ENCODE results near the gene SPSB1.

SPSB1 gene

GRCh38 chr1:9246841-9247785 is 45.6 kb upstream of the SPSB1 start:
- Histone ChIP-seq H3K4me1 (ENCODE audit: insufficient read depth, insufficient read length) (peaks cover 21% of the 10 kb centered on the region), H3K9me3 (ENCODE audit: insufficient read depth, low read length) (no peaks in the 10 kb centered on the region), H3K4me3 (ENCODE audit: insufficient read length, low read depth) (no peak overlapping the region), H3K36me3 (ENCODE audit: insufficient read depth, insufficient read length, low read length) (no peaks in the 10 kb centered on the region), H3K9ac (ENCODE audit: insufficient read length, low read depth) (no peak overlapping the region), H3K27me3 (ENCODE audit: insufficient read depth, insufficient read length) (no peaks in the 10 kb centered on the region)
- DNase-seq (ENCODE audit: low read depth, low spot score), result no peak
- TF ChIP-seq YY1 (IDR thresholded peaks at IDR 0.05; ENCODE audit: insufficient read depth, insufficient read length) (no peak), ZNF274 (IDR thresholded peaks at IDR 0.05; ENCODE audit: low read depth, low read length) (no peak), SUZ12 (IDR thresholded peaks at IDR 0.05; ENCODE audit: extremely low read depth, insufficient read depth, insufficient read length) (no peak)

DNA sequence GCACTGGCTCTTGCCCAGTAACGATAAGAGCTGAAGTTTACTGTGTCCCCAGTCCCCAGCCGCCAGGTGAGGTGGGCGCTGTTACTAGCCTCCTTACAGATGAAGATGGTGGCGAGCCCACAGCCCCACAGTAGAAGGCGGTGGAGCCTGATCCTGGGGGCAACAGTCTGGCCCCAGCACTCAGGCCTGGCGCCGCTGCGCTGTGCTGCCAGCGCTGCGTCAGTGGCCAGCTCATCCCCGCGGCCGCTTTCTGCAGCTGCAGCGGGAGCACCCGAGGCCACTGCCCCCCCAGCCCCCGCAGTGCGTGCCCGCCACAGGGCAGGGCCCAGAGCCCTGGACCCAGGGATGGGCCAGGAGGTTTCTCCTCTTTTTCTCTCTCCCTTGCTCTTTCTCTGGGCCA is 44.8 kb upstream of the SPSB1 start:
- H3K9ac ChIP-seq (ENCODE audit: insufficient read length, low read depth), result no peak overlapping the region
- H3K9me3 ChIP-seq (ENCODE audit: insufficient read depth, low read length), result no peaks in the 10 kb centered on the region
- no peak overlapping the region for H3K4me3 ChIP-seq (ENCODE audit: insufficient read length, low read depth)
- no peaks in the 10 kb centered on the region for H3K27me3 ChIP-seq (ENCODE audit: insufficient read depth, insufficient read length)
- no peak for DNase-seq (ENCODE audit: low read depth, low spot score)
- H3K4me1 ChIP-seq (ENCODE audit: insufficient read depth, insufficient read length), result peaks cover 17% of the 10 kb centered on the region
- H3K36me3 ChIP-seq (ENCODE audit: insufficient read depth, insufficient read length, low read length), result no peaks in the 10 kb centered on the region
- TF ChIP-seq SUZ12 (IDR thresholded peaks at IDR 0.05; ENCODE audit: extremely low read depth, insufficient read depth, insufficient read length) (no peak), ZNF274 (IDR thresholded peaks at IDR 0.05; ENCODE audit: low read depth, low read length) (no peak), YY1 (IDR thresholded peaks at IDR 0.05; ENCODE audit: insufficient read depth, insufficient read length) (no peak)

DNA sequence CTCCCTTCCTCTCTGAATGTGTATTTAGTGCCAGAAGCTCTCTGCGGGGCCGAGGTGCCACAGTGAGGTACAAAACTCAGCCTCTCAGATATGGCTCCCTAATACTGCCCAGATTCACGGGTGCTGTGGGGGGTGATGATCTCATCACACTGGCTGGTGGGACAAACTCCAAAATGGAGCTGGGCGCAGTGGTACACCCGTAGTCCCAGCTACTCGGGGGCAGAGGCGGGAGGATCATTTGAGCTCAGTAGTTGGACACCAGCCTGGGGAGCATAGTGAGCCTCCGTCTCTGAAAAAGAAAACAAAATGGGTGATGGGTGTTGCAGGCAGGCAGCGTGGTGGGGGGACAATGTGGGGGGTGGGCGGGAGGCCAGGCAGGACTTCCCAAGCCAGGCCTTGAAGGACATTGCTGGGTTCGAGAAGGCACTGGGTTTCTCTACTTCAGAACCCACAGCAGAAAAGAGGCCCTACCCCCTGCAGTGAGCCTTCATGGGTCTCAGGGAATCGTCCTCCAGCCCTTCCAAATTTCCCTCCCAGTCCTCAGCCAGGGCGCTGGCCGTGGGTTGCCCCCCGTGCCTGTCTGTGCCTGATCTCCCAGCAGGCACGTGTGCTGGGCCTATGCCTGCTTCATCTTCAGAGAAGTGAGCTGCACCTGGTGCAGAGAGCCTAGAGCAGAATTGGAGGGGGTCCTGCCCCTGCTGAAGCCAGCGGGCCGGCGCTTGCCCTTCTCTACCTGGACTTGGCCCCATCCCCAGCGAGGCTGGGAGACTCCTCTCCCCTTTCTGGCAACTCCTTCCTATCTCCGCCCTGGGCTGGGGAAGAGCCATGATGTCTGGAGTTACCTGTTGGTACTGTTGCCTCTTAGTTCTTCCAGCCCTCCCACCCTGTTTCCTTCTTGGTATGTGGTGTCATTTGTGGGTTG is 44.1 kb upstream of the SPSB1 start:
- no peak for TF ChIP-seq SUZ12 (IDR thresholded peaks at IDR 0.05; ENCODE audit: extremely low read depth, insufficient read depth, insufficient read length)

GRCh38 chr1:9249263-9249533 is 43.5 kb upstream of the SPSB1 start:
- TF ChIP-seq SUZ12 (IDR thresholded peaks at IDR 0.05; ENCODE audit: extremely low read depth, insufficient read depth, insufficient read length) (no peak), ZNF274 (IDR thresholded peaks at IDR 0.05; ENCODE audit: low read depth, low read length) (no peak), YY1 (IDR thresholded peaks at IDR 0.05; ENCODE audit: insufficient read depth, insufficient read length) (no peak)
- DNase-seq (ENCODE audit: low read depth, low spot score), result no peak
- Histone ChIP-seq H3K9me3 (ENCODE audit: insufficient read depth, low read length) (no peaks in the 10 kb centered on the region), H3K9ac (ENCODE audit: insufficient read length, low read depth) (no peak overlapping the region), H3K4me1 (ENCODE audit: insufficient read depth, insufficient read length) (peaks cover 17% of the 10 kb centered on the region), H3K36me3 (ENCODE audit: insufficient read depth, insufficient read length, low read length) (no peaks in the 10 kb centered on the region), H3K27me3 (ENCODE audit: insufficient read depth, insufficient read length) (no peaks in the 10 kb centered on the region), H3K4me3 (ENCODE audit: insufficient read length, low read depth) (no peak overlapping the region)

More for the DNA sequence above, 44.1 kb upstream of the SPSB1 start:
- no peaks in the 10 kb centered on the region for H3K27me3 ChIP-seq (ENCODE audit: insufficient read depth, insufficient read length)
- H3K36me3 ChIP-seq (ENCODE audit: insufficient read depth, insufficient read length, low read length), result no peaks in the 10 kb centered on the region
- H3K9ac ChIP-seq (ENCODE audit: insufficient read length, low read depth), result peak overlapping the region; percentile 42
- H3K9me3 ChIP-seq (ENCODE audit: insufficient read depth, low read length), result no peaks in the 10 kb centered on the region
- no peak for DNase-seq (ENCODE audit: low read depth, low spot score)
- H3K4me1 ChIP-seq (ENCODE audit: insufficient read depth, insufficient read length), result peaks cover 17% of the 10 kb centered on the region
- no peak overlapping the region for H3K4me3 ChIP-seq (ENCODE audit: insufficient read length, low read depth)

DNA sequence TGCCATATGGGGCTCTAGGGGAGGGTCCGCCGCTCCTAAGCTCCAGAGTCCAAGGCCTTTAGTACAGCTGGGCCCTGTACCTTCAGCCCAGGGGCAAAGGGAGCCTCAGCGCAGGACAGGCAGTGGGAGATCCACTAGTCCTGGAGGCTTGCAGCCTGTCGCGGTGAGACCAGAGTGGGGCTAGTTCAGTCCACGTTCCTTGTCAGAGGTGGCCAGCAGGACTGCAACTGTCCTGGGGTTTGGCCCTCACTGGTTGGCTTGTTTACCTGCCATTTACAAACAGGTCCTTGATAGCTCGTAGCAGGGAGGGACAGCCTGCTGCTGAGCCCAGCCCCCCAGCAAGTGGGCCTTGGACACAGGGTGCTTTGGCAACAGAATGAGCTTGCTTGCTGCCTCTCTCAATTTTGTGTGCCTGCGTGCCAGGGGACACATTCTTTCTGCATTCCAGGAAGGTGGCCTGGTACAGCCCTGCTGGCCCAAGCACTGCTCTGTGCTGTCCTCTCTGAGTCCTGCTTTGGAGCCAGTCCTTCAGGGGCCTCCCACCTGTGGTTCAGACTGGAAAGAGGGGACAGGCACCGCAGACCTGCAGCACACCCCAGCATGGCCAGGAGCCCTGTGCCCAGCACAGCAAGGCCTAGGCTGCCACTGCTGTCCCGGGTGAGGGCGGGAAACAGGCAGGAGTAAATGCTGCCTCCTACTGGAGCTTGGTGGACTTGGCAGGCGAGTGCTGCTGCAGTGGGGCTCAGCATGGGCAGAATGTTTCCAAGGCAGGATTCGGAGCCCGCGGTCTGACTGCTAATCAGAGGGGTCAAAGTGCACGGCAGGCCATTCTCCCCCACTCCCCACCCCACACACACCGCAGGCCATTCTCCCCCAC is 42.9 kb upstream of the SPSB1 start:
- DNase-seq (ENCODE audit: low read depth, low spot score), result no peak
- no peak for TF ChIP-seq YY1 (IDR thresholded peaks at IDR 0.05; ENCODE audit: insufficient read depth, insufficient read length)
- no peak for TF ChIP-seq SUZ12 (IDR thresholded peaks at IDR 0.05; ENCODE audit: extremely low read depth, insufficient read depth, insufficient read length)
- no peak for TF ChIP-seq ZNF274 (IDR thresholded peaks at IDR 0.05; ENCODE audit: low read depth, low read length)
- Histone ChIP-seq H3K9me3 (ENCODE audit: insufficient read depth, low read length) (no peaks in the 10 kb centered on the region), H3K36me3 (ENCODE audit: insufficient read depth, insufficient read length, low read length) (no peaks in the 10 kb centered on the region), H3K4me1 (ENCODE audit: insufficient read depth, insufficient read length) (peaks cover 17% of the 10 kb centered on the region), H3K27me3 (ENCODE audit: insufficient read depth, insufficient read length) (no peaks in the 10 kb centered on the region), H3K4me3 (ENCODE audit: insufficient read length, low read depth) (no peak overlapping the region), H3K9ac (ENCODE audit: insufficient read length, low read depth) (peak overlapping the region; percentile 42)

DNA sequence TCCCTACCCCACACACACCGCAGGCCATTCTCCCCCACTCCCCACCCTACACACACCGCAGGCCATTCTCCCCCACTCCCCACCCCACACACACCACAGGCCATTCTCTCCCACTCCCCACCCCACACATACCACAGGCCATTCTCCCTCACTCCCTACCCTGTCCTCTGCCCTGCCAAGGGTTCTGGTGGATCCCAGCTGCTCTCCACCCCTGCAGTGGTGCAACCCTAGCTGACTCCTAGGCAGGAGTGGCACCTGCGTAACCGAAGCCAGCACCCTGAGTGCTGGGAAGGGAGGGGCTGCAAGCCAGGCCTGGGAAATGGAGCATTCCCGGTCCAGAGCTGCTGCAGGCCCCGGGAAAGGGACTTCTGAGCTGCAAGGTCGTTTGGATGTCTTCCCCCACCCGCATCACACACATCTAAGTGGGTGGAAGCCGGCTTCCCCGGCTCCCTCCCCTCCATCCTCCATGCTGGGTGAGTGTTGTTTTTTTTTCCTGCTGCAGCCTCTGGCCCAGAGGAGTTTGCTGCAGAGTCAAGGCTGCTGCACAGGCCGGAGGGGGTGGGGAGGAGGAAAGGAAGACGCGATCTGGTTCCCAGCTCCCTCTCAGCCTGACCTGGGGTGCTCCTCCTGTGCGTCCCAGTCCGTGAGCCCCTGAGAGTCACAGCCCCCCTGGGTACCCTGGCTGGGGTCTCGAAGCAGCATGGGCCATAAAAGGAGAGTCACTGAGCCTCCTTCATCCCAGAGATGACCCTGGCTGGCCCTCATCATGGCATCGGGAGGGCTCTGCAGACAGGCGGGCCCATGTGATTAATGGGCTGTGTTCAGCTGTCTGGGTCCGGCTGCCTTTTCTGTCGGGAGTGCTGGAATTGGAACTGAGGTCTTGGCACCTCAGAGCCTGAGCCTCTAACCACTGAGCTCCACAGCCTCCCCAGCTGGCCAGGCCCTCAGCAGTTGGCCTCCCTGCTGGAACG is 42.0 kb upstream of the SPSB1 start:
- H3K4me1 ChIP-seq (ENCODE audit: insufficient read depth, insufficient read length), result peaks cover 17% of the 10 kb centered on the region
- no peaks in the 10 kb centered on the region for H3K36me3 ChIP-seq (ENCODE audit: insufficient read depth, insufficient read length, low read length)
- H3K9ac ChIP-seq (ENCODE audit: insufficient read length, low read depth), result peak overlapping the region; percentile 32
- TF ChIP-seq SUZ12 (IDR thresholded peaks at IDR 0.05; ENCODE audit: extremely low read depth, insufficient read depth, insufficient read length), result no peak
- no peak for TF ChIP-seq YY1 (IDR thresholded peaks at IDR 0.05; ENCODE audit: insufficient read depth, insufficient read length)
- no peak for TF ChIP-seq ZNF274 (IDR thresholded peaks at IDR 0.05; ENCODE audit: low read depth, low read length)
- H3K27me3 ChIP-seq (ENCODE audit: insufficient read depth, insufficient read length), result no peaks in the 10 kb centered on the region
- H3K4me3 ChIP-seq (ENCODE audit: insufficient read length, low read depth), result no peak overlapping the region
- H3K9me3 ChIP-seq (ENCODE audit: insufficient read depth, low read length), result no peaks in the 10 kb centered on the region
- no peak for DNase-seq (ENCODE audit: low read depth, low spot score)

Measured in NT2/D1 (cell line).